Natural killer cell treated with Interleukin-12 subunit alpha and Interleukin-12 subunit beta and Interleukin-15 and Interleukin-18, amount 100 ng/mL, for 72 hours (primary cell): Measurements from ENCODE around the gene ZNF536. TPM values are rescaled to one million over a fixed set of nuclear protein-coding genes. Genes with fewer than 3 reads are reported as not detected.
A peak's percentile ranks its signal among the peaks of the same experiment; 100 is the strongest.

Experiments
- ATAC-seq, 2 donors: fragments of 150-1000 bp; cut with Tn5 transposase in 1 of 2; sonication (Bioruptor Pico), chemical (Tn5 transposase) in 1 of 2; 2 replicates each; pipeline ENCODE4 v1.10.0; 2021
- DNase-seq: peaks from one replicate; pipeline ENCODE4 v3.0.0; 2022; ENCODE audit warnings: low spot score
- H3K27ac Mint-ChIP-seq, 2 donors: 1 replicate in 1 of 2; 2 replicates in 1 of 2; pipeline ENCODE4 v1.8.0; 2022; ENCODE audit warnings: mixed read lengths in 2 of 2, mild to moderate bottlenecking in 1 of 2, moderate library complexity in 1 of 2
- H3K27me3 Mint-ChIP-seq, 2 donors: 1 replicate in 1 of 2; 2 replicates in 1 of 2; pipeline ENCODE4 v1.8.0; 2022; ENCODE audit warnings: mixed read lengths in 2 of 2
- H3K36me3 Mint-ChIP-seq: one replicate; pipeline ENCODE4 v1.8.0; 2022; ENCODE audit warnings: mixed read lengths
- H3K4me1 Mint-ChIP-seq, 2 donors: 1 replicate in 1 of 2; 2 replicates in 1 of 2; pipeline ENCODE4 v1.8.0; 2022; ENCODE audit warnings: low read depth in 2 of 2, mixed read lengths in 2 of 2, mild to moderate bottlenecking in 1 of 2
- H3K4me3 Mint-ChIP-seq: one replicate; pipeline ENCODE4 v1.8.0; 2022; ENCODE audit warnings: mixed read lengths
- H3K9me3 Mint-ChIP-seq: 2 replicates; pipeline ENCODE4 v1.8.0; 2022; ENCODE audit warnings: mixed read lengths
- total RNA-seq, 2 donors: library from RNA; stranded (reverse); gene quantifications; one replicate each; pipeline ENCODE4 v1.2.3, GENCODE V29; 2022

The ZNF536 gene
- total RNA-seq, 2 donors from 2014 or later: not detected

DNA sequence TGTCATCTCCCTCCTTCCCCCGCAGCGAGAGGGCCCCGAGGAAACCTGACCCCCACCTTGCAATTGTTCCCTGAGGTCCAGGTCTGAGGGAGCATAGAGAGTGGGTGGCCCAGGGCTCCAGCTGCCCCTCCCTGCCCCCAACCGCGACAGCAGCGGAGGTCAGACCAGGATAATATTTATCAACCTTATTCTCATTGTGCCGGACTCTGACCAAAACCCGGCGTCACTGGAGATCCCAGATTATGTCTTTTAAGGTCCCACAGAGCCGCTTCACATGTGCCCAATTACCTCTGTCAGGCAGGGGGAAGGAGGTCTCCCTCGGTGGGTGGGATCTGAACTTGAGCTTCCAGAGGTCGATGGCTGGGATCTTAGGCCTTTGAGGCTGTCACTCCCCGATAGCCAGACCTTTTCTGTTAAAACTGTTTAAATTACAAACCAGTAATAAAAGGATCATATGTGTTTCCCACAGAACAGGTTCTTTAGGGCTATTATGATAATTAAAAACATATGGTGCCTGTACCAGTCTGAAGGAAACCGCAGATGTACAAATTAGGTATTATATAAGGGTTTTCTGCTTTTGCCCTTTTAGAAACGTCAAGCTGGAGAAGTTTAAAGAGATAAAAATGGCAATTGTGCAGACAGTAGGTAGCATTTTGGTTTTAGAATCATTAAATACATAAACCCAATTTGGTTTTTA is 195.5 kb downstream of the ZNF536 start:
- H3K27me3 Mint-ChIP-seq: peaks cover 5 to 10% of the 10 kb centered on the region in 2 donors
- no peaks in the 10 kb centered on the region for H3K4me1 Mint-ChIP-seq
- no peak overlapping the region for H3K27ac Mint-ChIP-seq
- H3K9me3 Mint-ChIP-seq: no peaks in the 10 kb centered on the region
- ATAC-seq: no peak
- no peaks in the 10 kb centered on the region for H3K36me3 Mint-ChIP-seq
- DNase-seq: no peak
- no peak overlapping the region for H3K4me3 Mint-ChIP-seq

DNA sequence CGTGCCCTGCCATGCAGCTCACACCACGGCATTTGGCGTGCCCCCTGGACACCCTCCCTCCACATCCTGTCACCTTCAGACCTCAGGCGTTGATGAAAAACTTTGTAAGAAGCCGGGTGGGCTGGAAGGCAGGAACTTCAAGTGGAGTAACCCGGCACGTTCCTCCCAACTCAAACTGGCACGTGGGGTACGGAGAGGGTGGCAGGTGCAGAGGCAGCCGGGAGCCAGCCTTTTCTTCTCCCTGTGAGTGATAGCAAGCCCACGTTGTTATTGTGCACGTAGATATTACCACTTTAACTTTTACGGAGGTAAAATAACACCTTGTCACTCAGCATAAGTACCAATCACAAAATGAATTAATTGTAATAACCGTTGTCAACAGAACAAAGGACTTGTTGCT is 198.0 kb downstream of the ZNF536 start:
- Mint-ChIP-seq H3K4me1 (no peaks in the 10 kb centered on the region), H3K9me3 (no peaks in the 10 kb centered on the region)

DNA sequence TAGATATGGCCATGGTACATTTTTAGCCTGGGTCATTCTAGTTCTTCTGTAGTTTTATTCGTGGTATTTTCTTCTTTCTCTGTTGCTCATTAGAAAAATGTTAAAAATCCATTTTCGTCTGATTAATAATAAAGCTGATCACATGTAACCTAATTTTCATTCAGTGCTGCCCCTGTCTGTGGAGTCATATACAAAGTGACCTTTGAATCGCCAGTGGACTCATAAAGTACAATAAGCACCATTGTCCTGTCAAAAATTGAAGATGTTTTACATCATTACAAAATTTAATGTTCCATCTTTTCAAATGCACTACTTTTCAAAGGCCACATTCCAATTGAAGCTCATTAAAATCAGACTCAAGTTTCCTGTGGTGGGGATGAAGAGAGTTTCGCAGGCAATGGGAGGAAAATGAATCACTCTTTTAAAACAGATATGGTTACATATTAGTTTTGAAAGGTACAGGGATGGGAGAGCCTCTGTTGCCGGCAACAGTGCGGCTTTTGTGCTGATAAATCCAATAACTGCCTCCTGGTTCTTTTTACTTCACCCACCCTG is 205.4 kb downstream of the ZNF536 start:
- Mint-ChIP-seq H3K4me1 (no peaks in the 10 kb centered on the region), H3K27ac (no peak overlapping the region), H3K4me3 (no peak overlapping the region), H3K27me3 (peaks cover 0 to 2% of the 10 kb centered on the region in 2 donors), H3K36me3 (no peaks in the 10 kb centered on the region), H3K9me3 (no peaks in the 10 kb centered on the region)
- ATAC-seq (no peak), DNase-seq (no peak)

More for the DNA sequence above, 198.0 kb downstream of the ZNF536 start:
- H3K36me3 Mint-ChIP-seq: no peaks in the 10 kb centered on the region
- H3K27ac Mint-ChIP-seq: no peak overlapping the region
- no peak overlapping the region for H3K4me3 Mint-ChIP-seq
- H3K27me3 Mint-ChIP-seq: no peaks in the 10 kb centered on the region
- no peak for ATAC-seq
- no peak for DNase-seq

DNA sequence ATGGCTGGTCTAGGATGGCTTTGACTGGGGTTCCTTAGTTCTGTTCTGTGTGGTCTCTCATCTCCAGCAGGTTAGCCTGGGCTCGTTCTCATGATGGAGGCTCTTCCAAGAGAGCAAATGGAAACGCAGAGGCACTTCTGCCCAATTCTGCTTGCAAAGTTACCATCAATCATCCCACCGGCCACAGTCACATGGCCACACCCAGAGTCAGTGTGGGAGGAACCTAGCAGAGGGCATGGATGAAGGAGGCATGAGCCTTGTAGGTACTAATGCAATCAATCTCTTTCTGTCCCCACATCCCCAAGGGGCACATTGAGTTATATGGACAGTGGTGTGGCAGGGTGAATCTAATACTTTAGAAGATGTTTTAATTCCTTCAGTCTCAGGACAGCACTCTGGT is 207.2 kb downstream of the ZNF536 start:
- no peaks in the 10 kb centered on the region for H3K9me3 Mint-ChIP-seq
- no peak for ATAC-seq
- no peak overlapping the region for H3K27ac Mint-ChIP-seq
- DNase-seq: no peak
- no peaks in the 10 kb centered on the region for H3K4me1 Mint-ChIP-seq
- no peak overlapping the region for H3K4me3 Mint-ChIP-seq
- H3K27me3 Mint-ChIP-seq: peaks cover 2 to 10% of the 10 kb centered on the region in 2 donors
- H3K36me3 Mint-ChIP-seq: no peaks in the 10 kb centered on the region

DNA sequence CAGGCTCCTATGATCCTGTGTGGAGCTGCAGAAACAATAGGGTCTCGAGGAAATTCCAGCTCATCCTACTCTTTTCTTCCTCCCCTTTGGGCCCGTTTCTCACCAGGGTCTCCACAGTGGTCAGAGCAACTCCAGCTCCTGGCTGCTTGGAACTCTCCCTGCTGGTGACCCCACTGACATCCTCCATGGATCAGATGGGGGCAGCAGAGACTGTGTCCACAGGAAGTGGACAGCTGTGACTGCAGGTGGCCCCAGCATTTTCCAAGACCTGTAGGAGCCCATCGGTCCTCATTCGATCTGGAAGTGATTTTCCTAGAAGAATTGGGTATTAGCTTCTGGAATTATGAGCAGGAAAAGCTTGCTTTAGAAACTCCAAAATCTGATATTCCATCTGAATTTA is 208.5 kb downstream of the ZNF536 start:
- no peaks in the 10 kb centered on the region for H3K36me3 Mint-ChIP-seq
- no peak overlapping the region for H3K4me3 Mint-ChIP-seq
- H3K9me3 Mint-ChIP-seq: no peaks in the 10 kb centered on the region
- no peak overlapping the region for H3K27ac Mint-ChIP-seq
- peaks cover 4 to 15% of the 10 kb centered on the region in 2 donors for H3K27me3 Mint-ChIP-seq
- ATAC-seq (no peak), DNase-seq (no peak)
- H3K4me1 Mint-ChIP-seq: no peaks in the 10 kb centered on the region

DNA sequence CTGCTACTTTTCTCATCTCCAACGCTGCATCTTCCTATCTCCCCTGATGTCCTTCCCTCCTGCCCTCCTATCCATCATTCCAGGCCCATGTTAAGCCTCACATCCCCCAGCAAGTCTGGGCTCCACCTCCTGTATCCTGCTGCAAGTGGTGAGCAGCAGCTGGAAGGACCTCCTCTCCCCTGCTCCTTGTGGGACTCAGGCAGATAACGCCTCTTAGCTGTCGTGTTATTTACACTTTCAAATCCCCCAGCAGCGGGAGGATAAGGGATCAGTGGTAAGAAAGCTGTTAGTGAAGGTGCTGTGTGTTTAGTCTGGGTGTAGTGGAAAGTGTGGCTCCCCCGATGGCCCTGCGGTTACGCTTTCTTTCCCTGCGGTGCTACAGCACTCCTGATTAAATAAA is 211.9 kb downstream of the ZNF536 start:
- H3K27me3 Mint-ChIP-seq: peaks cover 5 to 15% of the 10 kb centered on the region in 2 donors
- H3K4me1 Mint-ChIP-seq: no peaks in the 10 kb centered on the region
- no peaks in the 10 kb centered on the region for H3K9me3 Mint-ChIP-seq
- H3K36me3 Mint-ChIP-seq: no peaks in the 10 kb centered on the region
- no peak overlapping the region for H3K27ac Mint-ChIP-seq
- DNase-seq: no peak
- H3K4me3 Mint-ChIP-seq: no peak overlapping the region
- no peak for ATAC-seq

DNA sequence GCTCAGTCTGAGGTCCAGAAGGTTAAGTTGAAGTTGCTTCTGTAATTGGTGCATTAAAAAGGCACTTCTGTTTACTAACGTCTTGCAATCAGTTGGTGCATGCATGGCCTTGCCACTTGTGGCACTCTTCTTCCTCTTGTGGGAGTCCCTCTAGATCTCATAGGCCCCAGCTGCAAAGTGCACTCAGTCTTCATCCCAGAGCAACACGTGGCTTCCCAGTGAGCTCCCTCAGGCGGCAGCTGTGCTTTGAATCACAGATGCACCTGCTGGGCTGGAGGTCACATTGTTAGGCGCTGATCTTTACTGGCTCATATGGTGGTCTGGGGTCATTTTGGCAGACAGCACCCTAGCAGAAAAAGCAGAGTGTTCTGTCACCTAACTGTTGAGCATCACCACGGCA is 215.7 kb downstream of the ZNF536 start:
- peaks cover 6 to 15% of the 10 kb centered on the region in 2 donors for H3K27me3 Mint-ChIP-seq
- no peak overlapping the region for H3K4me3 Mint-ChIP-seq
- no peaks in the 10 kb centered on the region for H3K9me3 Mint-ChIP-seq
- no peak overlapping the region for H3K27ac Mint-ChIP-seq
- DNase-seq: no peak
- no peaks in the 10 kb centered on the region for H3K4me1 Mint-ChIP-seq
- no peaks in the 10 kb centered on the region for H3K36me3 Mint-ChIP-seq
- no peak for ATAC-seq

DNA sequence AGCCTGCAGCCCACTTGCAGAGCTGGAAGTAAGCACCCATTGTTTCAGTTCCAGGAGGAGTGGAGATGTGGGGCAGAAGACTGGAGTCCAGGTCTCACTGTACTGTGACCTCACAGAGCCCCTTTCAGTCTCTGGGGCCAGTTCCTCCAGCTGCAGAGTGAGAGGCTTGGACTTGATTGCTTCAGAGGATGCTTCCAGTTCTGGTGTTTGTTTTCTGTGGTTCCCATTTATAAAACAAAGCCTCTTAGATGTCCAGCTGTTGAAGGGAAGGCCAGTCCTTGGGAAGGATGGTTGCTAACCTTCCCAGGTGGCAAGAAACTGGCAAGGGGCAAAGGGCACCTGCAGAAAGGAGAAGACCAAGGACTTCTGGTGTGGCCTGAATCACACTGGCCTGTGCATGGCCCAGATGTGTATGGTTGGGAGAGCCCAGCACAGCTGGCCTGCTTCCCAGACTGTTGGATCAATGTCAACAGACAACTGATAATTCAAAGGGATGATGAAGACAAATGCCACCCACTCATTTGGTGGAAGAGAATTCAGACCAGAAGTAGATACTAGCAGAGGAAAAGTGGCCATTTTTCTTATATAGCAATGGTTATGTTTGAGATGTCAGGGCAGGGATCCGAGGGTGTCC is 218.5 kb downstream of the ZNF536 start:
- H3K4me1 Mint-ChIP-seq: no peaks in the 10 kb centered on the region

DNA sequence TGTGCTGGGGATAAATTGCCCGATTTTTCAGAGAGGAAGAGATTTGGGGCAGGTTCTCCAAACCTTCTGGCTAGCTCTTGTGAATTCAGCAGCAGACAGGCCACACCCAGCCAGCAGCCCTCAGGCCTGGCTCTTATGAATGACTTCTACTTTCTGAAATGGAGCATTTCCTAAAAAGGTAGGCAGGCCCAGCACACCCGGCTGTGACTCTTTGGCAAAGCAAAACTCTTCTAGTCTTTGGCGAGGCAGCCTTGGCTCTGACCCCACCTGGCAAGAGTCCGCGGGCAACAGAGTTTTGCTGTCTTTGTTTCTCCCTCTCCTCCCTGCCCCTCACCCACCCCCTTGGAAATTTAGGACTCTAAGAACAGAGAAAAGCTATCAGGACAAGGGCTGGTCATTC is 221.2 kb downstream of the ZNF536 start:
- Mint-ChIP-seq H3K4me1 (no peaks in the 10 kb centered on the region), H3K9me3 (no peaks in the 10 kb centered on the region), H3K4me3 (no peak overlapping the region), H3K36me3 (no peaks in the 10 kb centered on the region), H3K27me3 (peaks cover 5 to 17% of the 10 kb centered on the region in 2 donors), H3K27ac (no peak overlapping the region)
- no peak for DNase-seq
- no peak for ATAC-seq

More for the DNA sequence above, 218.5 kb downstream of the ZNF536 start:
- DNase-seq: no peak
- no peak for ATAC-seq
- no peak overlapping the region for H3K27ac Mint-ChIP-seq
- peaks cover 4 to 5% of the 10 kb centered on the region in 2 donors for H3K27me3 Mint-ChIP-seq
- no peak overlapping the region for H3K4me3 Mint-ChIP-seq
- no peaks in the 10 kb centered on the region for H3K36me3 Mint-ChIP-seq
- no peaks in the 10 kb centered on the region for H3K9me3 Mint-ChIP-seq

DNA sequence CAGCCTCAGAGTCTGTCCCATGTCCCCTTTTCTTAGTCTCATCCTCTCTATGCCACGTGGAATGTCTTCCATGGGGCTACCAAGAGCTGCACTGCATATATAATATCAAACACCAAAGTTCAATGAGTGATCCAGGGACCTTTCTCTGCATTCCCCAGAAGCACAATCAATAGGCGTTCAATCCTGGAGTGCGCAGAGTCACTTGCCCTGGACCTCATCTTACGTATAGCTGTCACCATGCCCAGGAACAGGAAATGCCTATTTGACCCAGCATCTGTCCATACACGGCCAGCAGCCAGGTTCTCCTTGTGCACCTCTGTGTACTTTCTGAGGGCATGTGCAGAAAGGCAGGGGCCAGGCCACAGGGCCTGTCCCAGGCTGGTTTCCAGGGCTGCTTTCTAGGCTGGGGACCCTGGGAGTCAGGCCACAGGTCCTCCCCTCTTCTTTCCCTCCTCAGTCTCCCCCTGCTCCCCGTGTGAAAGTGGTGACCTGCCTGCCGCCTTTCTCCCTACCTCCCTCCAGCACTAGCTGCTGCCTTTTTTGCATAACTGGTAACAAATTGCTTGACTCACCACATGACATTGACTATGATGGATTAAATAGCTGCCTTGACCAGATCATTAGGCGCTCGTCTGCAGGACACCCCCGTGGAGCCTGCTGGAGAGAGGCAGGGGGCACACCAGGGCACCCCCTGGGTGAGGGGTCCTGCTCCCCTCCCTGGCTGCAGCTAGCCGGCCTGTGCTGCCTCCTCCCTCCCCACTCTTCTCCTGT is 222.0 kb downstream of the ZNF536 start:
- DNase-seq (no peak), ATAC-seq (peak in 1 of 2 donors; percentile 22)
- Mint-ChIP-seq H3K36me3 (no peaks in the 10 kb centered on the region), H3K9me3 (no peaks in the 10 kb centered on the region), H3K4me3 (no peak overlapping the region), H3K4me1 (no peaks in the 10 kb centered on the region), H3K27ac (no peak overlapping the region), H3K27me3 (peaks cover 5 to 17% of the 10 kb centered on the region in 2 donors)

DNA sequence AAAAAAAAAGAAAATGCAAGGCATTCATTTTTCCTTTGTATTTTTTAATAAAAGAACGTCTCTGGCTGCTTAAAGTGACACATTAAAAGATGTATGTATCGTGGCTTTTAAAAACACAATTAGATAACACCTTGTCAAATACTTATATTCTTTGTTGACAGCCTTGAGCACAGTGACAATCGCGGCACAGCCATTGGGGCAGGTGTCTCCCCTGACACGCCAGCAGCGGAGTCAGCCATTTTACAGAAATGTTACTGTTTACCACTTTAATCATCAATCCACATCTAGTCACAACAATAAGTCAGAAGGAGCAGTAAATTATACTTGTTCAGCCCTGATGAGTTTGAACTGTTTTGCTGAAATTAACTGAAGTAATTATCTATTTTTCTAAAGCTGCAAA is 224.1 kb downstream of the ZNF536 start:
- H3K27ac Mint-ChIP-seq: no peak overlapping the region
- ATAC-seq: no peak
- no peaks in the 10 kb centered on the region for H3K36me3 Mint-ChIP-seq
- no peaks in the 10 kb centered on the region for H3K9me3 Mint-ChIP-seq
- H3K4me3 Mint-ChIP-seq: no peak overlapping the region
- DNase-seq: no peak
- H3K27me3 Mint-ChIP-seq: peaks cover 8 to 27% of the 10 kb centered on the region in 2 donors
- H3K4me1 Mint-ChIP-seq: no peaks in the 10 kb centered on the region

DNA sequence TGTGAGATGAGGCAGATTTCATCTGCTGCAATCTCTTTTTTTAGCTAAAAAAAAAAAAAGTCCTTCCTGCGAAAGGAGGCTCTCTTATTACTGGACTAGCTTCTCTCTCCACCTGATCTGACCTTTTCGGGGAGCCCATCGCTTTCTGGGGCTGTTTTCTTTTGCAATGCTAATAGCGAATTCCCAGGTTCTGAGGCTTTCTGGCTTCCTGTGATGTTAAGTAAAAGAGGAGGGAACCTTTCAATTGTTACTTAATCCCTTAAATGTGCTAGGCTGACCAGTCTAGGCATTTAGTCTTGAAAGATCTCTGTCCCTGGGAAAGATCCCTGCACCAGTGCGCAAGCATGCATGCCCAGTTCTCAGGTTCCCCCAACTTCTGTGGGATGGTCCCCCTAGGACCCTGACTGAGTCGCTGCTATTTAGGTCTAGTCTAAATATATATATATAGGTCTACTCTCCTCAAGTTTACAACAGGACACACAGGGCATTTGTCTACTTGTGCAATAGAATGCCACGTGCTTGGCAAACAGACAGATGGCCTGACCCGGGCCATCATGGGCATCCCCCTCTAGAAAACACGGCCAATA is 224.7 kb downstream of the ZNF536 start:
- Mint-ChIP-seq H3K27me3 (peaks cover 8 to 27% of the 10 kb centered on the region in 2 donors), H3K4me3 (no peak overlapping the region), H3K4me1 (no peaks in the 10 kb centered on the region), H3K9me3 (no peaks in the 10 kb centered on the region), H3K27ac (no peak overlapping the region), H3K36me3 (no peaks in the 10 kb centered on the region)
- ATAC-seq (no peak), DNase-seq (no peak)

DNA sequence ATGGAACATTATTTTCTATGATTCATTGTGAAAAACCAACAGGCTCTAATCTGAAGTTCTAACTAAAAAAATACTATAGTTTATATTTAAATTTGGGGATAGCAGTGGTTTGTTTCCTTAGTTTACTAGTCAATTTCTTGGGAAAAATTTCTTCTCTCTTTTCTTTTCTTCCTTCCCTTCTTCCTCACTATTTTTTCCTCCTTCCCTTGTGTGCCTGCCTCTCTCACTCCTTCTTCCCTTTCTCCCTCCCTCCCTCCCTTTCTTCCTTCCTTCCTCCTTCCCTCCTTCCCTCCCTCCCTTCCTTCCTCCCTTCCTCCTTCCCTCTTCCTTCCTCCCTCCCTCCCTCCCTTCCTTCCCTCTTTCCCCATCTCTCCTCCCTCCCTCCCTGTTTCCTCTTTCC is 226.5 kb downstream of the ZNF536 start:
- ATAC-seq (no peak), DNase-seq (no peak)
- Mint-ChIP-seq H3K36me3 (no peaks in the 10 kb centered on the region), H3K4me3 (no peak overlapping the region), H3K27me3 (peaks cover 8 to 27% of the 10 kb centered on the region in 2 donors), H3K9me3 (no peaks in the 10 kb centered on the region), H3K4me1 (no peaks in the 10 kb centered on the region), H3K27ac (no peak overlapping the region)
